Measurements from ENCODE around the gene SIPA1L2.

The SIPA1L2 gene

DNA sequence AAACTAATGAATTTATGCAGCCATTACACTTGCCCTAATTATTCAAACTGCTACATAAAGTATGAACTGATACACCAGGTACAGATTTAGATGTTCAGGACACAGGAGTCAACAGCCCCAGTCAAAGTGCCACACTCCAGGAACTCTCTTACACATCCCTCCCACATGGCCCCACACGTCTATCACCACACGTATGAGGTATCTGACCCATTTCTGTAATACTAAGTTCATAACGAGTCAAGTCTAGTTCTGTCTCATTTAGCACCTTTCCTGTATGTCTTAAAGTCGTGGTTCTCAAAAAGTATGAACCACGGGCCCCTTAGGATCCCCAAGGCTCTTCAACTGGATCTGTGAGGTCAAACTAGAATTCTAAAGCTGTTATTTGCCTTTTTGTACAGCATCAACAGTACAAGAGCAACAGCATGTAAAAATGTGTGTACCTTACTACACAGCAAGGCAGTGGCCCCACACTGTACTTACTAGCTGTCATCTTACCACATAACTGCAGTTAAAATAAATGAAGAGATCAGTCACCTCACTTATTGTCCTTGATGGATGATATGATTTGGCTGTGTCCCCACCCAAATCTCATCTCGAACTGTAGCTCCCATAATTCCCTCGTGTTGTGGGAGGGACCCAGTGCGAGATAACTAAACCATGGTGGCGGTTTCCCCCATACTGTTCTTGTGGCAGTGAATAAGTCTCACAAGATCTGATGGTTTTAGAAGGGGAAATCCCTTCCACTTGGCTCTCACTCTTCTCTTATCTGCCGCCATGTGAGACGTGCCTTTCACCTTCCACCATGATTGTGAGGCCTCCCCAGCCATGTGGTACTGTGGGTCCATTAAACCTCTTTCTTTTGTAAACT is 42.6 kb downstream of the SIPA1L2 start:
- DNase-seq, result no peak

DNA sequence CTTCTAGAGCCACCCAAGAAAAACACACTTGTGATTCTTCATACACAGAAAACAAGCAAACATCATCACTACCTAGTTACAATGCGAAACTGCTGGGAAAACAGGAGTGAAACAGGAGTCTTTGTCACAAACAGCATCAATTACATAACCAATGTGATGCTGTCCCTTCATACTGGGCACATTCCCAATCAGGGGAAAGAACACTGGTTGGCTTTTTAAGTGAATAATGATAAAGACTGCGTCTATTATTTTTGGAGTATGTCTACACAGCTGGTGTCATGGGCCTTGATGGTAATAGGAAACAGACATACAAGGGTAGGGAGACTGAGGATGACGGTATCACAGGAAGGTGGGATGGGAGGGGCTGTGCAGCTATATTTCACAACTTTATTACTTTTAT is 43.3 kb downstream of the SIPA1L2 start:
- no peak for DNase-seq

DNA sequence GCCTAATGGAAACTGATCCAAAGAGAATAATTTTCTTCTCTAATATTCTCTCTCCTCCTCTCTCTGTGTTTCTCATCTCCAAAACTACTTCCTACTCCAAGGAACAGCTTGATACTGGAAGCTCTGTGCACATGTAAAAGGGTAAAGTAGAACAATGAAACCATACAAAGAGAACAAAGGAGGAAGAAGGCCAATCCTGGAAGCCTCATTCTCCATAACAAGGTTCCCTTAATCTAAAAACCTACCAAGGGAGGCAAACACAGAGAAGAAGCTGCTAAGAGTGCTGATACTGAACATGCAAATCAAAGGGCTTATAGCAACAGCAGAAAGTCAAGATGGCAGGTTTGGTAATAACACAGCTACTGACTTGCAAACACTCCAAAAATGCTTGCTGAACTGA is 44.4 kb downstream of the SIPA1L2 start:
- DNase-seq, result no peak

DNA sequence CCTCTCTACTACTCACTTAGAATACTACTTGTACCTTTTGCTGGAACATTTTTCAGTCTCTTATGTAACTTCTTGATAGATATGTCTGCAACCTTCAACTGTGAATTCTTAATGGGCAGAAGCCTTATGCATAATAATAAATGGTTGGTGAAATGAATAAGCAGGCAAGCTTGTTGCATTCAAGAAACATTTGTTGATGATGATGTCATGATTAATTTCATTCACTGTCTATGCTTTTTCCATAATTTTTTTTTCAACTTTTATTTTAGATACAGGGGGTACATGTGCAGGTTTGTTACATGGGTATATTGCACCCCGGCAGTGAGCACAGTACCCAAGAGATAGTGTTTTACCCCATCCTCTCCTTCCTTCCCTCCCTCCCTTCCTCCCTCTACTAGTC is 48.0 kb downstream of the SIPA1L2 start:
- DNase-seq, result no peak
